Ectodermal cell (in vitro differentiated cells): Measurements from ENCODE around the gene HERC4.
"Not testable (repeated sequence)": the region's sequence is repeated elsewhere in the genome, so short reads cannot be mapped to it uniquely, and the experiment has no call there.

Source experiments
- H3K27ac ChIP-seq: 2 replicates; pipeline ENCODE4 v1.7.0; 2013; ENCODE audit warnings: mild to moderate bottlenecking, low read depth, low read length; ENCODE audit not compliant: insufficient read depth, poor library complexity, severe bottlenecking
- H3K27me3 ChIP-seq: 2 replicates; pipeline ENCODE4 v1.7.0; 2013; ENCODE audit warnings: mild to moderate bottlenecking, low read length; ENCODE audit not compliant: insufficient read depth, control insufficient read depth, poor library complexity, severe bottlenecking
- H3K36me3 ChIP-seq: one replicate; pipeline ENCODE4 v1.7.0; 2013; ENCODE audit warnings: low read length; ENCODE audit not compliant: control insufficient read depth, insufficient read depth
- H3K4me1 ChIP-seq: one replicate; pipeline ENCODE4 v1.7.0; 2013; ENCODE audit warnings: low read length; ENCODE audit not compliant: control insufficient read depth, insufficient read depth
- H3K4me3 ChIP-seq: 2 replicates; pipeline ENCODE4 v1.7.0; 2013; ENCODE audit warnings: low read depth, low read length, control low read depth; ENCODE audit not compliant: insufficient read depth
- H3K9me3 ChIP-seq: 2 replicates; pipeline ENCODE4 v1.7.0; 2013; ENCODE audit warnings: mild to moderate bottlenecking, low read length, moderate library complexity; ENCODE audit not compliant: control insufficient read depth
- WGBS, 2 experiments: methylation state at CpG; one replicate each; pipeline ENCODE4 v1.1.7; 2013; ENCODE audit warnings: missing lambda C conversion rate in 2 of 2; 5-methylcytosine and 5-hydroxymethylcytosine counted together

HERC4 gene

DNA sequence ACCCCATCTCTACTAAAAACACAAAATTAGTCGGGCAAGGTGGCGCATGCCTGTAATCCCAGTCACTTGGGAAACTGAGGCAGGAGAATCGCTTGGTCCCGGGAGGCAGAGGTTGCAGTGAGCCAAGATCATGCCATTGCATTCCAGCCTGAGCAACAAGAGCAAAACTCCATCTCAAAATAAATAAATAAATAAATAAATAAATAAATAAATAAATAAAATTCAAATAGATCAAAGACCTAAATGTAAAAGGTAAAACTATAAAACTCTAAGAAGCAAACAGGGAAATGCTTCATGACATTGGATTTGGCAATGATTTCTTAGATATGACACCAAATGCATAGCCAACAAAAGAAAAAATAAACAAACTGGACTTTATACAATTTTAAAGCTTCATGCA is 52.8 kb downstream of the HERC4 start:
- not testable (repeated sequence) for H3K27ac ChIP-seq, H3K27me3 ChIP-seq, H3K4me1 ChIP-seq, H3K9me3 ChIP-seq, H3K36me3 ChIP-seq, H3K4me3 ChIP-seq
- WGBS, 2 experiments: 93 to 94% methylated on average over 4 of the region's 4 CpGs

GRCh38 chr10:68016519-68016918 is 58.6 kb downstream of the HERC4 start:
- not testable (repeated sequence) for H3K9me3 ChIP-seq, H3K27me3 ChIP-seq, H3K4me1 ChIP-seq, H3K4me3 ChIP-seq, H3K27ac ChIP-seq, H3K36me3 ChIP-seq
- 92 to 93% methylated on average over 4 of the region's 4 CpGs for WGBS, 2 experiments

DNA sequence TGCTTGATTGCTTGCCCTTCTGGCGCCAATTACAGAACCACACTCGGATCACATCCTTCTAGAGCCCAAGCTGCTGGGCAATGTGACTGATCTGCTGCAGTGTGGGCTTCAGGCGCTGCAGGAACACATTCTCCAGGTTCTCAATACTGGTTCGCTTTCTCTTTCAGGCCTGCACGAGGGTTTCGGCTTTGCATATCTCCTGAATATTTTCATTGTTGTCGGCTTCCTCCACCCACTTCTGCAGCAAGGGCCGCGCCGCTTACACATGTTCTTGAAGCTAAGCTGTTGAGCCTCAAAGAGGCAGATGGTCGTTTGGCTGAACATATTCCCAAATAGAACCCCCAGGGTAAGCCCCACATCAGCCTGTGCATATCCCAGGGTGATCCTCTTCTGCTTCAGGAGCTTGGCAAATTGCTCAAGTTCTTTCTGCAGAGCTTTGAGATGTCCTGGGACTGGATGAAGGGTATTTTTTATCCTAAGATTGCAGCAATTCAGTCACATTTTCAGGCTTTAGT is 64.6 kb downstream of the HERC4 start:
- no peaks in the 10 kb centered on the region for H3K27me3 ChIP-seq
- peaks cover 12% of the 10 kb centered on the region for H3K36me3 ChIP-seq
- H3K27ac ChIP-seq: no peak overlapping the region
- no peaks in the 10 kb centered on the region for H3K9me3 ChIP-seq
- H3K4me1 ChIP-seq: no peaks in the 10 kb centered on the region
- WGBS, 2 experiments: 94 to 95% methylated on average over 11 of the region's 11 CpGs
- H3K4me3 ChIP-seq: no peak overlapping the region

- 93 to 96% methylated on average over 3 of the region's 3 CpGs for WGBS, 2 experiments
- H3K27me3 ChIP-seq: no peaks in the 10 kb centered on the region
- no peaks in the 10 kb centered on the region for H3K4me1 ChIP-seq
- H3K36me3 ChIP-seq: peaks cover 12% of the 10 kb centered on the region
- H3K9me3 ChIP-seq: no peaks in the 10 kb centered on the region
- H3K27ac ChIP-seq: no peak overlapping the region
- no peak overlapping the region for H3K4me3 ChIP-seq
Observed at GRCh38 chr10:68007356-68007755, 67.7 kb downstream of the HERC4 start.

DNA sequence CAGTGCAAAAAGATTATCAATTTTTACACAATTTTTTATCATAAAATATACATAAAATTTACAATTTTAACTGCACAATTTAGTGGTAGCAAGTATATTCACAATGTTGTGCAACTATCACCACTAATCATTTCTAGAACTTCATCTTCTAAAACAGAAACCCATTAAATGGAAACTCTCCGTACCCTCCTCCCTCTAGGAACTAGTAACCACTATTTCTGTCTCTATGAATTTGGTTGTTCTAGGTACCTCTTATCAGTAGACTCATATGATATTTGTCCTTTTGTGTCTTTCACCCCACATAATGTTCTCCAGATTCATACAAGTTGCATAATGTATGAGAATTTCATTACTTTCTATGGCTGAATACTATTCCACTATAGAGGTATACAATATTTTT is 73.5 kb downstream of the HERC4 start:
- Histone ChIP-seq H3K4me1 (no peaks in the 10 kb centered on the region), H3K9me3 (no peaks in the 10 kb centered on the region), H3K27me3 (no peaks in the 10 kb centered on the region), H3K36me3 (no peaks in the 10 kb centered on the region), H3K4me3 (no peak overlapping the region), H3K27ac (no peak overlapping the region)
- 76 to 86% methylated on average over 1 of the region's 1 CpG for WGBS, 2 experiments

DNA sequence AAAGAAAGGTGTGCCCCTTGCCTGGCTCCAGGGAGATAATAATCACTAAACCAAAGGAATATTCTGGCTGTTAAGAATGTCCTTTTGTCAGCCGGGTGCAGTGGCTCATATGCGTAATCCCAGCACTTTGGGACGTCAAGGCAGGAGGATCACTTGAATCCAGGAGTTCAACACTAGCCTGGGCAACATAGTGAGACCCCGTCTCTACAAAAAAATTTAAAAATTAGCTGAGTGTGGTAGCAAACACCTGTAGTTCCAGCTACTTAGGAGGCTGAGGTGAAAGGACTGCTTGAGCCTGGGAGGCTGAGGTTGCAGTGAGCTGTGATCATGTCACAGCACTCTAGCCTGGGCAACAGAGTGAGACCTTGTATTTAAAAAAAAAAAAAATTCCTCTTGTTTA is 74.1 kb downstream of the HERC4 start:
- Histone ChIP-seq H3K27ac (no peak overlapping the region), H3K9me3 (no peaks in the 10 kb centered on the region), H3K27me3 (no peaks in the 10 kb centered on the region), H3K36me3 (no peaks in the 10 kb centered on the region), H3K4me1 (no peaks in the 10 kb centered on the region), H3K4me3 (no peak overlapping the region)
- 91 to 93% methylated on average over 4 of the region's 4 CpGs for WGBS, 2 experiments

GRCh38 chr10:67990093-67990492 is 85.0 kb downstream of the HERC4 start:
- Histone ChIP-seq H3K9me3 (no peaks in the 10 kb centered on the region), H3K27me3 (no peaks in the 10 kb centered on the region), H3K4me3 (no peak overlapping the region), H3K4me1 (no peaks in the 10 kb centered on the region), H3K36me3 (peaks cover 4% of the 10 kb centered on the region), H3K27ac (no peak overlapping the region)

DNA sequence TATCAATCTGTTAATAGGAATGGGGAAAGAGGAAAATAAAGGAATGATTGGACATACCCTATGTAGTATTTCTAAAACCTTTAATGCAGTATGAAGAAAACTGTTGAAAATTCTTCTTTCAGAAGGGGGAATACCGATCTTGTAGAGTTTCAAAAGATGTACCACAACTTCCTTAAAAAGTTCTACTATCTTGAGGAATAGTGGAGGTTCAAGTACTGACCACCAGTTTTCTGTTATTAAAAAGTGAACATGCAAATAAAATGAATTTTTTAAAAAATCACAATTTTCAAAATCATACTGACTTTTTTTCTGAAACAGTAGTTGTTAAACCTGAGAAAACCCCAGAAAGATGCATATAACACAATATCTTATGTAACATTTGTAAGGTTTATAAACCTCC is 86.5 kb downstream of the HERC4 start:
- no peak overlapping the region for H3K27ac ChIP-seq
- H3K27me3 ChIP-seq: no peaks in the 10 kb centered on the region
- H3K4me1 ChIP-seq: no peaks in the 10 kb centered on the region
- WGBS, 2 experiments: 87 to 100% methylated on average over 1 of the region's 1 CpG
- H3K4me3 ChIP-seq: no peak overlapping the region
- no peaks in the 10 kb centered on the region for H3K9me3 ChIP-seq
- peaks cover 4% of the 10 kb centered on the region for H3K36me3 ChIP-seq

GRCh38 chr10:67982603-67983002 is 92.5 kb downstream of the HERC4 start:
- 95% methylated on average over 8 of the region's 8 CpGs for WGBS, 2 experiments
- not testable (repeated sequence) for H3K9me3 ChIP-seq, H3K4me3 ChIP-seq, H3K27me3 ChIP-seq, H3K27ac ChIP-seq, H3K36me3 ChIP-seq, H3K4me1 ChIP-seq

DNA sequence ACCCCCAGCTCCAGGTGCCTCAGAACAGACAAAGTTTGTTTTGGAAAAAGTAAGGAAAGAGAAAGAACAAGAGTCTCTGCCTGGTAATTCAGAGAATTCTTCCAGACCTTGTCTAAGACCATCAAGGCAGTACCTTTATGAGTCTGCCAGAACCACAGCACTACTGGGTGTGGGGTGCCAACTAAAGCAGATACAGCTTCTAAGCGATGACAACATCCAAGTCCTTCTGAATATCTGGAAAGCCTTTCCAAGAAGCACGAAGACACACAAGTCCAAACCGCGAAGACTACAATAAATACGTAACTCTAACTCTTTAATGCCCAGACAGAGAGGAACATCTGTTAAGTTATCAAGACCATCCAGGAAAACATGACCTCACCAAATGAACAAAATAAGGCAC is 96.3 kb downstream of the HERC4 start:
- no peaks in the 10 kb centered on the region for H3K36me3 ChIP-seq
- 88 to 92% methylated on average over 5 of the region's 5 CpGs for WGBS, 2 experiments
- no peak overlapping the region for H3K27ac ChIP-seq
- no peaks in the 10 kb centered on the region for H3K9me3 ChIP-seq
- peaks cover 3% of the 10 kb centered on the region for H3K4me1 ChIP-seq
- H3K27me3 ChIP-seq: no peaks in the 10 kb centered on the region
- H3K4me3 ChIP-seq: no peak overlapping the region

DNA sequence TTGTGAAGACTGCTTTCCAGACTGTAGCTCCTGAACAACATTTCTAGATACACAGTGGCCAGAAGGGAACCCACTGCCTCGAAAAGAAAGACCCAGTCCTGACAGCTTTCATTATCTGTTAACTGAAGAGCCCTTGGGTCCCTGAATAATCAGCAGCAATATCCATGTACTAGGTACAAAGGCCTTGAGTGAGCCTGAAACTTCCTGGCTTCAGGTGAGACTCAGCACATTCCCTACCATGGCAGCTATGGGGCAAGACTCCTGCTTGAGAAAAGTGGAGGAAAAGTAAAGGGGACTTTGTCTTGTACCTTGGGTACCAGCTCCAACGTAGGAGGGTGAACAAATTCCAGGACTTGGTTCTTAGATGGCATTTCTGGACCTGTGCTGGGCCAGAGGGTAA is 97.8 kb downstream of the HERC4 start:
- WGBS, 2 experiments: 90 to 96% methylated on average over 2 of the region's 2 CpGs
- no peaks in the 10 kb centered on the region for H3K9me3 ChIP-seq
- H3K27ac ChIP-seq: no peak overlapping the region
- H3K4me1 ChIP-seq: peaks cover 3% of the 10 kb centered on the region
- peaks cover 4% of the 10 kb centered on the region for H3K36me3 ChIP-seq
- no peaks in the 10 kb centered on the region for H3K27me3 ChIP-seq
- no peak overlapping the region for H3K4me3 ChIP-seq
